ENCODE results near the gene RANBP17. TPM values are rescaled to one million over a fixed set of nuclear protein-coding genes. Genes with fewer than 3 reads are reported as not detected.

Gene RANBP17
- total and polyA plus RNA-seq, 2 experiments from 2014 or later, result 43.8 to 53.1 TPM

- no peaks in the 10 kb centered on the region for H3K36me3 ChIP-seq (ENCODE audit: insufficient read depth)
- H3K27me3 ChIP-seq (ENCODE audit: insufficient read depth), result no peaks in the 10 kb centered on the region
- DNase-seq (ENCODE audit: low spot score) (peak; percentile 56), ATAC-seq (no peak; the same call in 2 of the 3 replicates)
- H3K4me1 ChIP-seq (ENCODE audit: insufficient read depth), result peaks cover 18% of the 10 kb centered on the region
- H3F3A ChIP-seq (replicated peaks; ENCODE audit: low read depth), result no peaks in the 10 kb centered on the region
- H3K9me2 ChIP-seq (ENCODE audit: insufficient read depth), result no peaks in the 10 kb centered on the region
- H3K79me2 ChIP-seq (replicated peaks; ENCODE audit: insufficient read depth), result 0 out of 2 replicates have a peak, but pooled peaks cover 3% of the 10 kb centered on the region
- H3K4me3 ChIP-seq, result peak overlapping the region; percentile 16; the same call in 1 of the 2 replicates
- TF ChIP-seq NANOG (IDR thresholded peaks at IDR 0.05; ENCODE audit: borderline replicate concordance) (no peak), ETS1 (IDR thresholded peaks at IDR 0.05) (no peak), CTCF (conservative IDR thresholded peaks at IDR 0.05; ENCODE audit: low read depth in 2 of 2) (no peak), EZH2 (IDR thresholded peaks at IDR 0.05; ENCODE audit: low read depth, unreplicated experiment) (no peak)
- H3K36me3 Mint-ChIP-seq (ENCODE audit: low read depth), result peaks cover 28% of the 10 kb centered on the region
- H3K9me3 Mint-ChIP-seq, result peaks cover 24% of the 10 kb centered on the region
- no peaks in the 10 kb centered on the region for H3K27me3 Mint-ChIP-seq (ENCODE audit: insufficient read depth, low read depth, poor library complexity)
- no peak overlapping the region; the same call in 1 of the 2 replicates for H3K27ac Mint-ChIP-seq
- no peaks in the 10 kb centered on the region for H4K20me1 ChIP-seq (replicated peaks; ENCODE audit: insufficient read depth)
- peak overlapping the region; percentile 37 for H3K4me2 ChIP-seq
- peak overlapping the region; percentile 23; the same call in 1 of the 2 replicates for H3K27ac ChIP-seq (ENCODE audit: low read depth)
- H2AFZ ChIP-seq, result no peak overlapping the region
- peaks cover 17% of the 10 kb centered on the region for H3K4me1 Mint-ChIP-seq
- 0 out of 3 replicates have a peak overlapping the region, but pooled peaks have one; percentile 8 for H3K4me3 Mint-ChIP-seq
These were observed 232.5 kb downstream of the RANBP17 start for GRCh38 chr5:171094356-171094755.

DNA sequence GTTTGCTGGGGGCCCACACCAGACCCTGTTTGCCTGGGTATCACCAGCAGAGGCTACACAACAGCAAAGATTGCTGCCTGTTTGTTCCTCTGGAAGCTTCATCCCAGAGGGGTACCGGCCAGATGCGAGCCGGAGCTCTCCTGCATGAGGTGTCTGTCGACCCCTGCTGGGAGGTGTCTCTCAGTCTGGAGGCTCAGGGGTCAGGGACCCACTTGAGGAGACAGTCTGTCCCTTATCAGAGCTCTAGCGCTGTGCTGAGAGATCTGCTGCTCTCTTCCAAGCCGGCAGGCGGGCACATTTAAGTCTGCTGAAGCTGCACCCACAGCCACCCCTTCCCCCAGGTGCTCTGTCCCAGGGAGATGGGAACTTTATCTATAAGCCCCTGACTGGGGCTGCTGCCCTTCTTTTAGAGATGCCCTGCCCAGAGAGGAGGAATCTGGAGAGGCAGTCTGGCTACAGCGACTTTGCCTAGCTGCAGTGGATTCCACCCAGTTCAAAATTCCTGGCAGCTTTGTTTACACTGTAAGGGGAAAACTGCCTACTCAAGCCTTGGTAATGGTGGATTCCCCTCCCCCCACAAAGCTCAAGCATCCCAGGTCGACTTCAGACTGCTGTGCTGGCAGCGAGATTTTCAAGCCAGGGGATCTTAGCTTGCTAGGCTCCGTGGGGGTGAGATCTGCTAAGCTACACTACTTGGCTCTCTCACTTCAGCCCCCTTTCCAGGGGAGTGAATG lies 241.2 kb downstream of the RANBP17 start:
- Histone ChIP-seq H3F3A (replicated peaks; ENCODE audit: low read depth) (no peaks in the 10 kb centered on the region), H3K79me2 (replicated peaks; ENCODE audit: insufficient read depth) (0 out of 2 replicates have a peak, but pooled peaks cover 7% of the 10 kb centered on the region), H3K27ac (ENCODE audit: low read depth) (no peak overlapping the region), H3K27me3 (ENCODE audit: insufficient read depth) (no peaks in the 10 kb centered on the region), H3K36me3 (ENCODE audit: insufficient read depth) (no peaks in the 10 kb centered on the region), H2AFZ (no peak overlapping the region), H3K9me2 (ENCODE audit: insufficient read depth) (peaks cover 7% of the 10 kb centered on the region; the same call in 1 of the 2 replicates), H4K20me1 (replicated peaks; ENCODE audit: insufficient read depth) (no peaks in the 10 kb centered on the region), H3K4me1 (ENCODE audit: insufficient read depth) (peaks cover 5% of the 10 kb centered on the region; the same call in 1 of the 2 replicates), H3K4me3 (no peak overlapping the region), H3K4me2 (peak overlapping the region; percentile 43; the same call in 1 of the 2 replicates)
- TF ChIP-seq CTCF (conservative IDR thresholded peaks at IDR 0.05; ENCODE audit: low read depth in 2 of 2) (peak in 1 of 2 experiments; percentile 45; a peak in 2 of 4 replicates), POLR2AphosphoS5 (IDR thresholded peaks at IDR 0.05; ENCODE audit: low read depth) (no peak)
- Mint-ChIP-seq H3K4me1 (peaks cover 10% of the 10 kb centered on the region), H3K27me3 (ENCODE audit: insufficient read depth, low read depth, poor library complexity) (peaks cover 3% of the 10 kb centered on the region), H3K4me3 (no peak overlapping the region), H3K9me3 (peaks cover 24% of the 10 kb centered on the region), H3K27ac (peak overlapping the region; percentile 41; the same call in 1 of the 2 replicates), H3K36me3 (ENCODE audit: low read depth) (peaks cover 24% of the 10 kb centered on the region)
- ATAC-seq (peak; percentile 82), DNase-seq (ENCODE audit: low spot score) (peak; percentile 69)

All from GM23338 (cell line).